Keratinocyte (primary cell): Measurements from ENCODE around the gene PAGE1. TPM values are rescaled to one million over a fixed set of nuclear protein-coding genes. Genes with fewer than 3 reads are reported as not detected.

ENCODE experiments used
- DNase-seq: peaks from one replicate; pipeline ENCODE4 v3.0.0-alpha.2; 2011; ENCODE audit warnings: low read depth, missing footprints, low spot score
- FAIRE-seq: peaks from 2 replicates; lab custom pipeline; 2011; peaks lifted over from hg19 to GRCh38; lab: Jason Lieb, UNC
- H2AFZ ChIP-seq: 2 replicates; pipeline ENCODE4 v1.6.0; 2012; ENCODE audit warnings: low read length, control low read depth, inconsistent platforms; ENCODE audit not compliant: control insufficient read depth
- H3K27ac ChIP-seq: 2 replicates; pipeline ENCODE4 v1.5.1; 2011; ENCODE audit warnings: low read length; ENCODE audit not compliant: control insufficient read depth, insufficient read depth
- H3K27me3 ChIP-seq: 3 replicates; pipeline ENCODE4 v1.6.0; 2011; ENCODE audit warnings: low read length; ENCODE audit not compliant: control insufficient read depth, insufficient read depth; ENCODE audit errors: extremely low read depth
- H3K36me3 ChIP-seq, 2 experiments: 2 replicates in 1 of 2; 3 replicates in 1 of 2; pipeline ENCODE4 v1.5.1; 2011; ENCODE audit warnings: low read length in 2 of 2, mild to moderate bottlenecking in 1 of 2; ENCODE audit not compliant: control insufficient read depth in 2 of 2, insufficient read depth in 2 of 2; ENCODE audit errors: extremely low read depth in 1 of 2
- H3K4me1 ChIP-seq: 3 replicates; pipeline ENCODE4 v1.5.1; 2011; ENCODE audit warnings: low read length; ENCODE audit not compliant: control insufficient read depth, insufficient read depth; ENCODE audit errors: extremely low read depth
- H3K4me2 ChIP-seq: 3 replicates; pipeline ENCODE4 v1.6.0; 2011; ENCODE audit warnings: low read depth, low read length; ENCODE audit not compliant: control insufficient read depth, insufficient read depth; ENCODE audit errors: extremely low read depth
- H3K4me3 ChIP-seq, 3 experiments: fragments of 200-600 bp in 1 of 3; sonication (generic) in 1 of 3; 2 replicates in 2 of 3; 3 replicates in 1 of 3; pipeline ENCODE4 v1.5.1; 2011 to 2016; ENCODE audit warnings: low read length in 3 of 3, mild to moderate bottlenecking in 3 of 3, control low read depth in 2 of 3, inconsistent platforms in 1 of 3, low read depth in 1 of 3, mixed read lengths in 1 of 3, mixed run types in 1 of 3, moderate library complexity in 1 of 3; ENCODE audit not compliant: control insufficient read depth in 2 of 3, insufficient read depth in 2 of 3; ENCODE audit errors: extremely low read depth in 1 of 3
- H3K79me2 ChIP-seq: 2 replicates; pipeline ENCODE4 v1.6.0; 2012; ENCODE audit warnings: low read length; ENCODE audit not compliant: control insufficient read depth, insufficient read depth
- H3K9ac ChIP-seq: 3 replicates; pipeline ENCODE4 v1.6.0; 2011; ENCODE audit warnings: low read length; ENCODE audit not compliant: control insufficient read depth, insufficient read depth; ENCODE audit errors: extremely low read depth
- H3K9me1 ChIP-seq: 3 replicates; pipeline ENCODE4 v1.6.0; 2011; ENCODE audit warnings: low read length; ENCODE audit not compliant: control insufficient read depth, insufficient read depth; ENCODE audit errors: extremely low read depth
- H3K9me3 ChIP-seq: 2 replicates; pipeline ENCODE4 v1.5.1; 2012; ENCODE audit warnings: low read depth, low read length; ENCODE audit not compliant: control insufficient read depth
- H4K20me1 ChIP-seq: 3 replicates; pipeline ENCODE4 v1.6.0; 2011; ENCODE audit warnings: low read length; ENCODE audit not compliant: control insufficient read depth, insufficient read depth; ENCODE audit errors: extremely low read depth
- EZH2 ChIP-seq: IDR thresholded peaks from one replicate; pipeline ENCODE4 v1.6.1; 2012; ENCODE audit warnings: inconsistent platforms, mild to moderate bottlenecking, low read length, moderate library complexity
- dilution Hi-C: fragments of 300-500 bp; cut with MboI; formaldehyde crosslinking; loops from one replicate; pipeline ENCODE4 v1.7.0; 2020; ENCODE audit warnings: low sequenced_read_pairs; ENCODE audit not compliant: extremely low pct_ligation_motif_present
- polyA plus RNA-seq, 5 experiments: library from polyadenylated mRNA; depleted of rRNA in 3 of 5; stranded (reverse) in 3 of 5; stranded (forward) in 1 of 5; unstranded in 1 of 5; fragments of >200 nt; gene quantifications; 1 replicate in 1 of 5; 2 replicates in 3 of 5; 3 replicates in 1 of 5; pipeline versions ENCODE4 v1.2.1 to v1.2.3, GENCODE V29; 2011 to 2012; ENCODE audit warnings: missing spikeins in 2 of 5, low read depth in 1 of 5, low replicate concordance in 1 of 5
- TF ChIP-seq, protein P1 (sequence below), 3 experiments: IDR thresholded peaks in 1 of 3; conservative IDR thresholded peaks in 1 of 3; optimal IDR thresholded peaks in 1 of 3; 2 replicates in 2 of 3; 3 replicates in 1 of 3; pipeline versions ENCODE3 to v1.5.1; 2011; ENCODE audit warnings: low read length in 3 of 3, mild to moderate bottlenecking in 3 of 3, moderate library complexity in 2 of 3, control low read depth in 1 of 3, inconsistent platforms in 1 of 3; ENCODE audit not compliant: insufficient read depth in 2 of 3; ENCODE audit errors: extremely low read depth in 1 of 3

PAGE1 gene
- polyA plus RNA-seq, 1 donor (not counting 4 experiments of a cell fraction or from before 2014, with no cell fraction given): not detected

DNA sequence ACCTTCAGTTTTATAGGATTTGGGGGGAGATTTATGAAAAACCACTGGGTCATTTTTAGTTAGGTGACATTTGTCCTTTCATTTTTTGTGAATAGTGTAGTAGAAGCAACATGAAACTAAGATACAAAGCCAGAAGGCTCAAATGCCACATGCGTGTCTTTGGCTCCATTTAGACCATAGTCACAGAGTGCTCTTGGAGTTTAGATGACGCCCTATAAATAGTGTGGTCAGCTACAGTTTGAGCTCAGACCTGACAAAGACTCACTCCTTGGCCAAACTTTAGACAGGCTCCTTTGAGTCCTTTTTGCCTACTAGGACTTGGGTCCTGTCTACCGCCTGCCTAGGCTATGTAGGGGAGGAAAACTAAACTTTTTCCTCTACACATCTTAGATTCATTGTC lies 16.8 kb upstream of the PAGE1 start:
- H3K27me3 ChIP-seq: no peaks in the 10 kb centered on the region
- no peak overlapping the region for H3K9ac ChIP-seq
- no peak overlapping the region for H2AFZ ChIP-seq
- H3K4me3 ChIP-seq: no peak overlapping the region
- DNase-seq (no peak), FAIRE-seq (no peak)
- no peak overlapping the region for H3K27ac ChIP-seq
- dilution Hi-C loops: no loop called here
- no peak overlapping the region for H3K4me2 ChIP-seq
- no peak for TF ChIP-seq EZH2
- TF ChIP-seq, protein P1, sequence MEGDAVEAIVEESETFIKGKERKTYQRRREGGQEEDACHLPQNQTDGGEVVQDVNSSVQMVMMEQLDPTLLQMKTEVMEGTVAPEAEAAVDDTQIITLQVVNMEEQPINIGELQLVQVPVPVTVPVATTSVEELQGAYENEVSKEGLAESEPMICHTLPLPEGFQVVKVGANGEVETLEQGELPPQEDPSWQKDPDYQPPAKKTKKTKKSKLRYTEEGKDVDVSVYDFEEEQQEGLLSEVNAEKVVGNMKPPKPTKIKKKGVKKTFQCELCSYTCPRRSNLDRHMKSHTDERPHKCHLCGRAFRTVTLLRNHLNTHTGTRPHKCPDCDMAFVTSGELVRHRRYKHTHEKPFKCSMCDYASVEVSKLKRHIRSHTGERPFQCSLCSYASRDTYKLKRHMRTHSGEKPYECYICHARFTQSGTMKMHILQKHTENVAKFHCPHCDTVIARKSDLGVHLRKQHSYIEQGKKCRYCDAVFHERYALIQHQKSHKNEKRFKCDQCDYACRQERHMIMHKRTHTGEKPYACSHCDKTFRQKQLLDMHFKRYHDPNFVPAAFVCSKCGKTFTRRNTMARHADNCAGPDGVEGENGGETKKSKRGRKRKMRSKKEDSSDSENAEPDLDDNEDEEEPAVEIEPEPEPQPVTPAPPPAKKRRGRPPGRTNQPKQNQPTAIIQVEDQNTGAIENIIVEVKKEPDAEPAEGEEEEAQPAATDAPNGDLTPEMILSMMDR (optimal IDR thresholded peaks at IDR 0.05 in 1 of 3, IDR thresholded peaks at IDR 0.05 in 1 of 3, conservative IDR thresholded peaks at IDR 0.05 in 1 of 3; ENCODE audit: extremely low read depth in 1 of 3, insufficient read depth in 2 of 3, low read length in 3 of 3): no peak
- no peaks in the 10 kb centered on the region for H3K79me2 ChIP-seq
- H3K4me1 ChIP-seq: no peaks in the 10 kb centered on the region
- H4K20me1 ChIP-seq: no peaks in the 10 kb centered on the region
- no peaks in the 10 kb centered on the region for H3K36me3 ChIP-seq
- H3K9me3 ChIP-seq: no peaks in the 10 kb centered on the region
- H3K9me1 ChIP-seq: no peaks in the 10 kb centered on the region

DNA sequence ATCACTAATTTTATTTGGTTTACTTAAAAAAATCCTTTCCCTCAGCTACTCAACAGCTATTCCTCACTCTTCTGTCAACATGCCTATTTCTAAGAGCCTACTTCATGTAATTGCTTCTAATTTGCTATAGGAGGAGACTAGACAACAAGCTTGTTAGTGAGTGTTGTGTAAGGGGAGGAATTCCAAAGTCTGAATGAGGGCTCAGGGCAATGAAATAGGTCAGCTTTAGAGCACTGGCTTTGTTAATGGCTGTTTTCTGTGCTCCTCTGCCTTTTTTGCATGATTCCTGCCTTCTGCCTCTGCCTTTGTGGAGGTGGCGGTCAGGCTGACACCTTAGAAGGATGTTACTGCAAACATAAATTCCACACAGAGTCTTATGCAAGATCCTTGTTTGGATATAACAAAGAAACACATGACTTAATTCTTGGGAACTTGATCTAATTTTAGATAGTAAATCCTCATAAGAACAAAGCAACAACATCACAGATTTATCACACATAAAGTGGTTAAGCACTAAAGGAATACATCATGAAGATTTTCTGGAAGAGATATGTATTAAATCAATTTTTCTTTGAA lies 15.0 kb upstream of the PAGE1 start:
- dilution Hi-C loops: no loop called here

More for the DNA sequence above, 15.0 kb upstream of the PAGE1 start:
- Histone ChIP-seq H3K27ac (no peak overlapping the region), H3K4me1 (no peaks in the 10 kb centered on the region), H3K36me3 (no peaks in the 10 kb centered on the region), H3K4me2 (no peak overlapping the region), H3K9me3 (no peaks in the 10 kb centered on the region), H3K79me2 (no peaks in the 10 kb centered on the region), H2AFZ (no peak overlapping the region), H3K27me3 (no peaks in the 10 kb centered on the region), H3K9me1 (no peaks in the 10 kb centered on the region), H4K20me1 (no peaks in the 10 kb centered on the region), H3K4me3 (no peak overlapping the region), H3K9ac (no peak overlapping the region)
- no peak for TF ChIP-seq EZH2
- TF ChIP-seq, protein P1 (optimal IDR thresholded peaks at IDR 0.05 in 1 of 3, IDR thresholded peaks at IDR 0.05 in 1 of 3, conservative IDR thresholded peaks at IDR 0.05 in 1 of 3; ENCODE audit: extremely low read depth in 1 of 3, insufficient read depth in 2 of 3, low read length in 3 of 3): no peak
- FAIRE-seq (no peak), DNase-seq (no peak)
